Large intestine (tissue), 12 donors: Measurements from ENCODE around the gene SNX24. TPM values are rescaled to one million over a fixed set of nuclear protein-coding genes. Genes with fewer than 3 reads are reported as not detected.

Source experiments
- DNase-seq, 2 donors: peaks; one replicate each; pipeline versions ENCODE4 v3.0.0 to v3.0.0-alpha.2; 2013
- H3K27ac ChIP-seq: one replicate; pipeline ENCODE4 v1.5.1; 2013; ENCODE audit warnings: low read length
- H3K27me3 ChIP-seq: 2 replicates; pipeline ENCODE4 v1.6.1; 2013; ENCODE audit warnings: low read length; ENCODE audit not compliant: control insufficient read depth, insufficient read depth
- H3K36me3 ChIP-seq: 2 replicates; pipeline ENCODE4 v1.6.1; 2013; ENCODE audit warnings: low read length; ENCODE audit not compliant: control insufficient read depth, insufficient read depth
- H3K4me1 ChIP-seq: one replicate; pipeline ENCODE4 v1.6.1; 2013; ENCODE audit warnings: low read length; ENCODE audit not compliant: control insufficient read depth, insufficient read depth
- H3K4me3 ChIP-seq: one replicate; pipeline ENCODE4 v1.5.1; 2013; ENCODE audit warnings: low read length
- H3K9me3 ChIP-seq: one replicate; pipeline ENCODE4 v1.6.1; 2013; ENCODE audit warnings: mild to moderate bottlenecking, low read depth, low read length, moderate library complexity; ENCODE audit not compliant: control insufficient read depth
- WGBS: methylation state at CpG from one replicate; pipeline ENCODE4 v1.1.5; 2013; ENCODE audit warnings: low lambda C conversion rate; ENCODE audit not compliant: insufficient coverage; 5-methylcytosine and 5-hydroxymethylcytosine counted together
- long read RNA-seq, 11 donors: transcript quantifications; one replicate each; lab custom pipeline, GENCODE V29; 2026
- polyA plus RNA-seq: library from polyadenylated mRNA; unstranded; fragments of 120-200 nt; gene quantifications from one replicate; pipeline ENCODE4 v1.2.1, GENCODE V29; 2013

The SNX24 gene
- 28.4 TPM for polyA plus RNA-seq
- long read RNA-seq, donor 1, partial matches to known transcripts = 21 of 26 reads
- long read RNA-seq, donor 1, other reads (novel, unspliced or antisense) = 0 of 26 reads
- long read RNA-seq, donor 2, transcript SNX24-201 (7 exons, 2,158 nt) = major isoform, 8 of 26 reads
- long read RNA-seq, donor 2, transcript SNX24-205 (6 exons, 588 nt) = minor isoform, 5 of 26 reads
- long read RNA-seq, donor 2, partial matches to known transcripts = 12 of 26 reads
- long read RNA-seq, donor 2, other reads (novel, unspliced or antisense) = 0 of 26 reads
- long read RNA-seq, donor 3, transcript SNX24-201 (7 exons, 2,158 nt) = major isoform, 8 of 96 reads
- long read RNA-seq, donor 3, partial matches to known transcripts = 83 of 96 reads
- long read RNA-seq, donor 3, other reads (novel, unspliced or antisense) = 0 of 96 reads
- long read RNA-seq, donor 4 = 0 reads
- long read RNA-seq, donor 5, partial matches to known transcripts = 0 of 24 reads
- long read RNA-seq, donor 5, other reads (novel, unspliced or antisense) = 20 of 24 reads
- long read RNA-seq, donor 6, transcript SNX24-201 (7 exons, 2,158 nt) = major isoform, 6 of 8 reads
- long read RNA-seq, donor 6, partial matches to known transcripts = 0 of 8 reads
- long read RNA-seq, donor 6, other reads (novel, unspliced or antisense) = 0 of 8 reads
- long read RNA-seq, donor 7, partial matches to known transcripts = 0 of 1 reads
- long read RNA-seq, donor 7, other reads (novel, unspliced or antisense) = 0 of 1 reads
- long read RNA-seq, donor 8, transcript SNX24-201 (7 exons, 2,158 nt) = major isoform, 8 of 13 reads
- long read RNA-seq, donor 8, partial matches to known transcripts = 0 of 13 reads
- long read RNA-seq, donor 8, other reads (novel, unspliced or antisense) = 0 of 13 reads
- long read RNA-seq, donor 9, transcript SNX24-201 (7 exons, 2,158 nt) = major isoform, 11 of 64 reads
- long read RNA-seq, donor 9, partial matches to known transcripts = 11 of 64 reads
- long read RNA-seq, donor 9, other reads (novel, unspliced or antisense) = 38 of 64 reads
- long read RNA-seq, donor 10, transcript SNX24-201 (7 exons, 2,158 nt) = major isoform, 10 of 65 reads
- long read RNA-seq, donor 10, transcript SNX24-205 (6 exons, 588 nt) = minor isoform, 5 of 65 reads
- long read RNA-seq, donor 10, partial matches to known transcripts = 10 of 65 reads
- long read RNA-seq, donor 10, other reads (novel, unspliced or antisense) = 39 of 65 reads
- long read RNA-seq, donor 11, transcript SNX24-201 (7 exons, 2,158 nt) = major isoform, 5 of 8 reads
- long read RNA-seq, donor 11, partial matches to known transcripts = 0 of 8 reads
- long read RNA-seq, donor 11, other reads (novel, unspliced or antisense) = 0 of 8 reads

- no peaks in the 10 kb centered on the region for H3K9me3 ChIP-seq
- H3K27me3 ChIP-seq = no peaks in the 10 kb centered on the region
- peak; percentile 91 to 96 for DNase-seq
- peak within 1 kb of the TSS; percentile 95 for H3K27ac ChIP-seq
- peaks cover 7% of the 10 kb centered on the region for H3K4me1 ChIP-seq
- 3% methylated on average over 6 of the region's 92 CpGs for WGBS
- H3K36me3 ChIP-seq = no peaks in the 10 kb centered on the region
- H3K4me3 ChIP-seq = peak within 1 kb of the TSS; percentile 87
These were observed at the start of gene SNX24 for GRCh38 chr5:122845229-122846050. Gene SNX24, plus strand, starts transcription at chr5:122845613. Its CDS starts 21 bp downstream, at chr5:122845634.

GRCh38 chr5:122805481-122805880, 39.9 kb upstream of the SNX24 start:
- Histone ChIP-seq H3K4me3 (no peak overlapping the region), H3K36me3 (peaks cover 47% of the 10 kb centered on the region), H3K27me3 (no peaks in the 10 kb centered on the region), H3K27ac (no peak overlapping the region), H3K4me1 (no peaks in the 10 kb centered on the region), H3K9me3 (no peaks in the 10 kb centered on the region)
- no CpG with 5 or more reads among the region's 2 CpGs for WGBS
- DNase-seq = no peak

- Histone ChIP-seq H3K4me3 (no peak overlapping the region), H3K36me3 (peaks cover 27% of the 10 kb centered on the region), H3K9me3 (no peaks in the 10 kb centered on the region), H3K27me3 (no peaks in the 10 kb centered on the region), H3K4me1 (no peaks in the 10 kb centered on the region), H3K27ac (no peak overlapping the region)
- WGBS = no CpG with 5 or more reads among the region's 2 CpGs
- no peak for DNase-seq
These were observed 35.0 kb upstream of the SNX24 start for GRCh38 chr5:122810405-122810804.

GRCh38 chr5:122815218-122815767, 30.1 kb upstream of the SNX24 start:
- Histone ChIP-seq H3K4me1 (no peaks in the 10 kb centered on the region), H3K27ac (no peak overlapping the region), H3K27me3 (no peaks in the 10 kb centered on the region), H3K9me3 (no peaks in the 10 kb centered on the region), H3K4me3 (no peak overlapping the region), H3K36me3 (peaks cover 14% of the 10 kb centered on the region)
- WGBS = 100% methylated on average over 1 of the region's 3 CpGs
- no peak for DNase-seq

- Histone ChIP-seq H3K36me3 (peaks cover 18% of the 10 kb centered on the region), H3K4me1 (no peaks in the 10 kb centered on the region), H3K4me3 (no peak overlapping the region), H3K27me3 (no peaks in the 10 kb centered on the region), H3K27ac (no peak overlapping the region), H3K9me3 (no peaks in the 10 kb centered on the region)
- no CpG with 5 or more reads among the region's 5 CpGs for WGBS
- DNase-seq = no peak
These were observed 28.7 kb upstream of the SNX24 start for GRCh38 chr5:122816756-122817155.

- H3K4me1 ChIP-seq = no peaks in the 10 kb centered on the region
- no peak for DNase-seq
- whole genome bisulfite sequencing = 100% methylated on average over 1 of the region's 1 CpG
- H3K4me3 ChIP-seq = no peak overlapping the region
- H3K27ac ChIP-seq = no peak overlapping the region
- H3K36me3 ChIP-seq = peaks cover 28% of the 10 kb centered on the region
- H3K9me3 ChIP-seq = no peaks in the 10 kb centered on the region
- H3K27me3 ChIP-seq = no peaks in the 10 kb centered on the region
These were observed 13.4 kb upstream of the SNX24 start for GRCh38 chr5:122831984-122832383.

GRCh38 chr5:122835681-122836080, 9.7 kb upstream of the SNX24 start:
- no peaks in the 10 kb centered on the region for H3K4me1 ChIP-seq
- DNase-seq = no peak
- H3K4me3 ChIP-seq = no peak overlapping the region
- H3K9me3 ChIP-seq = no peaks in the 10 kb centered on the region
- no peak overlapping the region for H3K27ac ChIP-seq
- H3K27me3 ChIP-seq = no peaks in the 10 kb centered on the region
- no CpG with 5 or more reads among the region's 1 CpG for WGBS
- H3K36me3 ChIP-seq = peaks cover 5% of the 10 kb centered on the region

- WGBS = 100% methylated on average over 2 of the region's 3 CpGs
These were observed 8.5 kb upstream of the SNX24 start for GRCh38 chr5:122836947-122837346.

GRCh38 chr5:122839731-122840130, 5.7 kb upstream of the SNX24 start:
- Histone ChIP-seq H3K4me1 (peaks cover 5% of the 10 kb centered on the region), H3K4me3 (no peak overlapping the region), H3K36me3 (no peaks in the 10 kb centered on the region), H3K27me3 (no peaks in the 10 kb centered on the region), H3K9me3 (no peaks in the 10 kb centered on the region), H3K27ac (no peak overlapping the region)
- no peak for DNase-seq
- WGBS = 100% methylated on average over 2 of the region's 4 CpGs

More at GRCh38 chr5:122836947-122837346, 8.5 kb upstream of the SNX24 start:
- no peak for DNase-seq
- Histone ChIP-seq H3K27me3 (no peaks in the 10 kb centered on the region), H3K9me3 (no peaks in the 10 kb centered on the region), H3K36me3 (no peaks in the 10 kb centered on the region), H3K27ac (no peak overlapping the region), H3K4me3 (no peak overlapping the region), H3K4me1 (no peaks in the 10 kb centered on the region)
